NK-92 (cell line): ENCODE measurements around the gene TARDBP.
"Not testable (repeated sequence)": the region's sequence is repeated elsewhere in the genome, so short reads cannot be mapped to it uniquely, and the experiment has no call there.

ENCODE experiments used
- DNase-seq: peaks from one replicate; lab custom pipeline; 2025; ENCODE audit not compliant: unreplicated experiment; lab: John Stamatoyannopoulos, UW

The TARDBP gene

GRCh38 chr1:11059155-11059967, 46.9 kb downstream of the TARDBP start:
- no peak for DNase-seq

- DNase-seq: no peak
Measured at GRCh38 chr1:11059968-11060830, 47.7 kb downstream of the TARDBP start, which contains the start of gene SRM. Gene SRM (minus strand): TSS chr1:11060018. CDS start chr1:11059943, 75 bp downstream.

- no peak for DNase-seq
Measured at GRCh38 chr1:11061652-11062365, 49.4 kb downstream of the TARDBP start.

- DNase-seq: no peak
Measured at GRCh38 chr1:11062965-11063401, 50.5 kb downstream of the TARDBP start.

- not testable (repeated sequence) for DNase-seq
Measured at GRCh38 chr1:11063937-11064537, 51.6 kb downstream of the TARDBP start.

GRCh38 chr1:11064942-11065341, 52.5 kb downstream of the TARDBP start:
- DNase-seq: no peak

- no peak for DNase-seq
Measured at GRCh38 chr1:11065796-11066195, 53.3 kb downstream of the TARDBP start.

GRCh38 chr1:11067716-11068599, 55.5 kb downstream of the TARDBP start:
- DNase-seq: no peak

- no peak for DNase-seq
Measured at GRCh38 chr1:11068600-11069473, 56.4 kb downstream of the TARDBP start.

GRCh38 chr1:11070876-11071275, 58.4 kb downstream of the TARDBP start:
- DNase-seq: no peak

- no peak for DNase-seq
Measured at GRCh38 chr1:11071463-11072215, 59.2 kb downstream of the TARDBP start.

GRCh38 chr1:11072216-11072917, 59.9 kb downstream of the TARDBP start:
- DNase-seq: no peak

GRCh38 chr1:11073398-11073797, 60.9 kb downstream of the TARDBP start:
- not testable (repeated sequence) for DNase-seq
